H1 (cell line): ENCODE measurements around the gene TOMT. TPM values are rescaled to one million over a fixed set of nuclear protein-coding genes. Genes with fewer than 3 reads are reported as not detected.

ENCODE experiments used
- CTCF ChIA-PET: fragments of 300-600 bp; sonication (Branson Sonifier 250); formaldehyde crosslinking; loops from one replicate; lab custom pipeline; 2021; ENCODE audit not compliant: partially characterized antibody; lab: Charles Lee
- POLR2A ChIA-PET: fragments of 300-600 bp; sonication (Branson Sonifier 250); formaldehyde crosslinking; loops from one replicate; lab custom pipeline; 2021; ENCODE audit warnings: inconsistent platforms; ENCODE audit not compliant: partially characterized antibody; lab: Charles Lee
- DNase-seq, 2 experiments: peaks; one replicate each; pipeline versions ENCODE4 v3.0.0 to v3.0.0-alpha.2; 2010 to 2022; ENCODE audit warnings: low spot score in 2 of 2, low read depth in 1 of 2, mixed read lengths in 1 of 2
- FAIRE-seq: peaks from 2 replicates; lab custom pipeline; 2011; peaks lifted over from hg19 to GRCh38; lab: Jason Lieb, UNC
- H2AFZ ChIP-seq: 2 replicates; pipeline ENCODE4 v1.8.1; 2012; ENCODE audit warnings: low read length, inconsistent platforms
- H2AK5ac ChIP-seq: 2 replicates; pipeline ENCODE4 v1.6.1; 2013; ENCODE audit warnings: low read depth, low read length
- H2BK120ac ChIP-seq: replicated peaks from 2 replicates; pipeline ENCODE3; 2013; ENCODE audit warnings: low read depth, low read length, inconsistent platforms
- H2BK12ac ChIP-seq: 2 replicates; pipeline ENCODE4 v1.6.1; 2013; ENCODE audit warnings: low read depth, low read length
- H2BK15ac ChIP-seq: 2 replicates; pipeline ENCODE4 v1.6.1; 2013; ENCODE audit warnings: low read length
- H2BK20ac ChIP-seq: 2 replicates; pipeline ENCODE4 v1.6.1; 2013; ENCODE audit warnings: low read length
- H2BK5ac ChIP-seq: 2 replicates; pipeline ENCODE4 v1.6.1; 2013; ENCODE audit warnings: low read depth, low read length
- H3K14ac ChIP-seq: 2 replicates; pipeline ENCODE4 v1.6.1; 2013; ENCODE audit warnings: inconsistent platforms; ENCODE audit not compliant: insufficient read length
- H3K18ac ChIP-seq: 2 replicates; pipeline ENCODE4 v1.6.1; 2013; ENCODE audit warnings: low read length; ENCODE audit errors: extremely low read depth
- H3K23ac ChIP-seq: 2 replicates; pipeline ENCODE4 v1.6.1; 2013; ENCODE audit warnings: inconsistent platforms; ENCODE audit not compliant: insufficient read length
- H3K23me2 ChIP-seq: 2 replicates; pipeline ENCODE4 v1.6.1; 2013; ENCODE audit warnings: low read depth, low read length
- H3K27ac ChIP-seq: 2 replicates; pipeline ENCODE4 v1.6.1; 2011; ENCODE audit warnings: low read depth, low read length, inconsistent platforms
- H3K27me3 ChIP-seq, 4 experiments: replicated peaks in 1 of 4; 1 replicate in 1 of 4; 2 replicates in 3 of 4; pipeline versions ENCODE4 v1.6.1 to v1.8.1; 2011 to 2013; ENCODE audit warnings: low read length in 3 of 4, mild to moderate bottlenecking in 3 of 4, inconsistent platforms in 2 of 4, mixed read lengths in 2 of 4, moderate library complexity in 1 of 4; ENCODE audit not compliant: control insufficient read depth in 3 of 4, insufficient read depth in 3 of 4; ENCODE audit errors: extremely low read depth in 1 of 4
- H3K36me3 ChIP-seq, 4 experiments: 2 replicates each; pipeline versions ENCODE4 v1.6.1 to v1.8.1; 2011 to 2013; ENCODE audit warnings: mild to moderate bottlenecking in 4 of 4, low read length in 3 of 4, moderate library complexity in 2 of 4, control low read depth in 1 of 4, inconsistent platforms in 1 of 4; ENCODE audit not compliant: insufficient read depth in 4 of 4, control insufficient read depth in 2 of 4
- H3K4ac ChIP-seq: replicated peaks from 2 replicates; pipeline ENCODE3; 2013; ENCODE audit warnings: low read length, low read depth, mixed read lengths, inconsistent platforms; ENCODE audit not compliant: insufficient read length
- H3K4me1 ChIP-seq, 4 experiments: replicated peaks in 1 of 4; 1 replicate in 1 of 4; 2 replicates in 3 of 4; pipeline versions ENCODE4 v1.6.1 to v1.8.1; 2011 to 2013; ENCODE audit warnings: low read length in 3 of 4, inconsistent platforms in 2 of 4, mixed read lengths in 1 of 4; ENCODE audit not compliant: insufficient read depth in 4 of 4, control insufficient read depth in 3 of 4
- H3K4me2 ChIP-seq, 2 experiments: 2 replicates each; pipeline versions ENCODE4 v1.6.1 to v1.8.1; 2011 to 2013; ENCODE audit warnings: low read depth in 2 of 2, low read length in 2 of 2, control low read depth in 1 of 2, inconsistent platforms in 1 of 2, mild to moderate bottlenecking in 1 of 2; ENCODE audit not compliant: insufficient read depth in 1 of 2
- H3K4me3 ChIP-seq, 4 experiments: fragments of 200-600, 300-600 bp in 1 of 4; sonication (generic), shearing (Covaris generic), sonication (Bioruptor Twin) in 1 of 4; 2 replicates each; pipeline versions ENCODE4 v1.5.1 to v1.8.1; 2011 to 2016; ENCODE audit warnings: low read length in 4 of 4, low read depth in 3 of 4, control low read depth in 2 of 4, inconsistent platforms in 2 of 4, mild to moderate bottlenecking in 2 of 4, mixed read lengths in 1 of 4, moderate library complexity in 1 of 4; ENCODE audit not compliant: insufficient read depth in 2 of 4; ENCODE audit errors: extremely low read depth in 1 of 4
- H3K56ac ChIP-seq: replicated peaks from 2 replicates; pipeline ENCODE3; 2013; ENCODE audit warnings: low read depth, mild to moderate bottlenecking, mixed read lengths, low read length, inconsistent platforms; ENCODE audit not compliant: insufficient read length
- H3K79me1 ChIP-seq: 2 replicates; pipeline ENCODE4 v1.6.1; 2013; ENCODE audit warnings: low read depth, low read length, control low read depth
- H3K79me2 ChIP-seq, 2 experiments: 2 replicates each; pipeline versions ENCODE4 v1.6.1 to v1.8.1; 2012 to 2013; ENCODE audit warnings: low read length in 2 of 2, mild to moderate bottlenecking in 2 of 2, inconsistent platforms in 1 of 2; ENCODE audit not compliant: insufficient read depth in 2 of 2, control insufficient read depth in 1 of 2
- H3K9ac ChIP-seq, 4 experiments: replicated peaks in 1 of 4; 1 replicate in 1 of 4; 2 replicates in 3 of 4; pipeline versions ENCODE4 v1.6.1 to v1.8.1; 2011 to 2013; ENCODE audit warnings: low read depth in 3 of 4, low read length in 3 of 4, control low read depth in 2 of 4, mild to moderate bottlenecking in 2 of 4, moderate library complexity in 2 of 4, inconsistent platforms in 1 of 4; ENCODE audit errors: extremely low read depth in 1 of 4
- H3K9me3 ChIP-seq, 2 experiments: 2 replicates each; pipeline versions ENCODE4 v1.6.1 to v1.8.1; 2012 to 2013; ENCODE audit warnings: mild to moderate bottlenecking in 2 of 2, moderate library complexity in 2 of 2, control low read depth in 1 of 2, inconsistent platforms in 1 of 2, low read depth in 1 of 2, low read length in 1 of 2, mixed read lengths in 1 of 2; ENCODE audit not compliant: insufficient read depth in 2 of 2
- H4K20me1 ChIP-seq, 2 experiments: replicated peaks in 1 of 2; 2 replicates each; pipeline versions ENCODE3 to v1.8.1; 2011 to 2013; ENCODE audit warnings: inconsistent platforms in 2 of 2, low read length in 2 of 2, mild to moderate bottlenecking in 1 of 2; ENCODE audit not compliant: insufficient read depth in 2 of 2, control insufficient read depth in 1 of 2
- H4K5ac ChIP-seq: 2 replicates; pipeline ENCODE4 v1.6.1; 2013; ENCODE audit warnings: low read length, low read depth, mixed read lengths, inconsistent platforms; ENCODE audit not compliant: insufficient read length
- H4K8ac ChIP-seq: 2 replicates; pipeline ENCODE4 v1.8.0; 2013; ENCODE audit warnings: mild to moderate bottlenecking, moderate library complexity, low read length, inconsistent platforms; ENCODE audit not compliant: insufficient read depth; ENCODE audit errors: extremely low read depth
- H4K91ac ChIP-seq: replicated peaks from 2 replicates; pipeline ENCODE3; 2013; ENCODE audit warnings: low read length, mixed read lengths, inconsistent platforms; ENCODE audit not compliant: insufficient read length
- WGBS, 2 experiments: shearing (Covaris generic) in 1 of 2; methylation state at CpG; one replicate each; pipeline versions ENCODE4 v1.1.6 to v1.1.7; 2013 to 2015; ENCODE audit warnings: low lambda C conversion rate in 2 of 2, mixed read lengths in 2 of 2, inconsistent platforms in 1 of 2, low coverage in 1 of 2, missing lambda C conversion rate in 1 of 2; ENCODE audit not compliant: insufficient replicate concordance in 2 of 2, insufficient coverage in 1 of 2, insufficient read length in 1 of 2; ENCODE audit errors: extremely low coverage in 1 of 2, missing lambda C conversion rate in 1 of 2; 5-methylcytosine and 5-hydroxymethylcytosine counted together
- polyA plus RNA-seq, 7 experiments: library from polyadenylated mRNA; depleted of rRNA in 3 of 7; stranded (reverse) in 5 of 7; unstranded in 2 of 7; fragments of >200 nt in 5 of 7; fragments of 200-250 nt in 2 of 7; gene quantifications; 1 replicate in 5 of 7; 2 replicates in 1 of 7; 4 replicates in 1 of 7; pipeline versions ENCODE4 v1.2.1 to v1.2.3, GENCODE V29; 2011 to 2013; ENCODE audit warnings: missing spikeins in 2 of 7, mixed read lengths in 2 of 7
- total RNA-seq: library from RNA; stranded (reverse); fragmentation: NEBNext Ultra II Directional; extraction: Animal tissue kit (Norgen Biotek cat#: 25700); gene quantifications from 2 replicates; pipeline ENCODE4 v1.2.1, GENCODE V29; 2021

Gene TOMT
- total and polyA plus RNA-seq, 2 of the 8 experiments (the other 6 are each of a cell fraction or from before 2014, with no cell fraction given), result 0.11 TPM; not detected in 1

GRCh38 chr11:72091292-72091691, 14.4 kb upstream of the TOMT start:
- Histone ChIP-seq H3K23me2 (no peaks in the 10 kb centered on the region), H2BK5ac (no peak overlapping the region), H2AK5ac (no peak overlapping the region), H3K36me3 (peaks cover 0 to 13% (median 3%) of the 10 kb centered on the region in 4 experiments; a peak in 4 of 8 replicates), H3K4me1 (peaks cover 0 to 3% (median 1%) of the 10 kb centered on the region in 4 experiments; a peak in 2 of 7 replicates), H2AFZ (no peak overlapping the region), H2BK12ac (no peak overlapping the region), H3K18ac (no peak overlapping the region), H2BK20ac (no peak overlapping the region), H3K56ac (no peak overlapping the region), H3K9me3 (no peaks in the 10 kb centered on the region), H4K91ac (no peak overlapping the region), H3K4ac (no peak overlapping the region), H3K23ac (no peak overlapping the region), H2BK15ac (no peak overlapping the region), H3K4me3 (no peak overlapping the region), H4K5ac (no peak overlapping the region), H3K9ac (no peak overlapping the region), H4K20me1 (no peaks in the 10 kb centered on the region), H3K79me2 (no peaks in the 10 kb centered on the region), H3K4me2 (no peak overlapping the region), H3K79me1 (no peaks in the 10 kb centered on the region; the same call in 1 of the 2 replicates), H4K8ac (no peak overlapping the region), H2BK120ac (no peak overlapping the region), H3K27me3 (no peaks in the 10 kb centered on the region), H3K27ac (no peak overlapping the region), H3K14ac (no peak overlapping the region)
- DNase-seq (peak; percentile 66 to 89), FAIRE-seq (peak; percentile 74)
- ChIA-PET CTCF (interaction anchor here (0.6 to 14.0 kb wide), 48 partner anchors 9 to 577 kb away, joined by 3 to 423 read pairs (median 4); partner anchors contain the start of genes LAMTOR1 and TOMT), POLR2A (interaction anchor here (0.8 to 14.4 kb wide), 22 partner anchors 7 to 92 kb away, joined by 3 to 144 read pairs (median 5); partner anchors contain the start of genes ANAPC15, LAMTOR1, LRRC51 and TOMT)
- WGBS, 2 experiments, result 60% methylated on average over 4 of the region's 4 CpGs; no CpG with 5 or more reads in 1 of the 2 experiments
